ENCODE data around the gene RAG1.

The RAG1 gene

DNA sequence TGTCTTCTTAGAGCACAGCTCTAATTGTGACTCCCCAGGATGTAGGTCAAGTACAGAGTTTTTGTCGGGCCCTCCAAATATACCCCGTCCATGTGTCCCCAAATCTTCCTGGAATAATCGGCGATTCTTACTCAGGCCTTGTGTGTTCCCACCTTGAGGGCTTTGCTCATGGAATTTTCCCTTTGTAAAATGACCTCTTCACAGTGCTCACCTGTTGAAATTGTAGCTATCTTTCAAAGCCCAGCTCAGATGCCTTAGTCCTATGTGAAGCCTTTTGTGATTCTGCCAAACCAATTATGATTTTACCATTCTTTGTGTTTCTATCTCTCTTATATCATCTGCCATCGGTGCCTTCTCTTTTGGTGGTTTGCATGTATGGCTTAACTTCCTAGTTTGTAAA is 60.3 kb downstream of the RAG1 start:
- no peaks in the 10 kb centered on the region for H3K36me3 Mint-ChIP-seq
- DNase-seq (ENCODE audit: low spot score in 2 of 2), result no peak
- H3K27ac Mint-ChIP-seq, result no peak overlapping the region
- no peak overlapping the region for H3K4me3 Mint-ChIP-seq
- peaks cover 12% of the 10 kb centered on the region for H3K27me3 Mint-ChIP-seq
- no peak for ATAC-seq (ENCODE audit: low read depth)
- H3K9me3 Mint-ChIP-seq, result no peaks in the 10 kb centered on the region
- no peaks in the 10 kb centered on the region for H3K4me1 Mint-ChIP-seq

GRCh38 chr11:36628765-36629244 is 61.0 kb downstream of the RAG1 start:
- peaks cover 12% of the 10 kb centered on the region for H3K27me3 Mint-ChIP-seq
- no peak overlapping the region for H3K27ac Mint-ChIP-seq
- no peak for DNase-seq (ENCODE audit: low spot score in 2 of 2)
- no peak overlapping the region for H3K4me3 Mint-ChIP-seq
- no peaks in the 10 kb centered on the region for H3K9me3 Mint-ChIP-seq
- no peaks in the 10 kb centered on the region for H3K4me1 Mint-ChIP-seq
- no peaks in the 10 kb centered on the region for H3K36me3 Mint-ChIP-seq
- no peak for ATAC-seq (ENCODE audit: low read depth)

Data from memory B cell (primary cell).